Fibroblast of lung (primary cell): ENCODE measurements around the gene LAMA4. TPM values are rescaled to one million over a fixed set of nuclear protein-coding genes. Genes with fewer than 3 reads are reported as not detected.

Experiments used
- DNase-seq, 2 donors: peaks; one replicate each; pipeline versions ENCODE4 v3.0.0 to v3.0.0-alpha.2; 2010; ENCODE audit warnings: low read depth in 2 of 2
- H2AFZ ChIP-seq: 2 replicates; pipeline ENCODE4 v1.5.1; 2012; ENCODE audit warnings: low read length, control low read depth, inconsistent platforms
- H3K27ac ChIP-seq: 2 replicates; pipeline ENCODE4 v1.5.1; 2011; ENCODE audit warnings: low read length, control low read depth; ENCODE audit not compliant: insufficient read depth
- H3K27me3 ChIP-seq: 2 replicates; pipeline ENCODE4 v1.5.1; 2011; ENCODE audit warnings: mild to moderate bottlenecking, low read length; ENCODE audit not compliant: control insufficient read depth, insufficient read depth
- H3K36me3 ChIP-seq: 2 replicates; pipeline ENCODE4 v1.5.1; 2011; ENCODE audit warnings: low read length; ENCODE audit not compliant: control insufficient read depth, insufficient read depth
- H3K4me1 ChIP-seq: 2 replicates; pipeline ENCODE4 v1.5.1; 2011; ENCODE audit warnings: low read length; ENCODE audit not compliant: control insufficient read depth, insufficient read depth; ENCODE audit errors: extremely low read depth
- H3K4me2 ChIP-seq: 2 replicates; pipeline ENCODE4 v1.5.1; 2011; ENCODE audit warnings: low read length, control low read depth; ENCODE audit not compliant: insufficient read depth; ENCODE audit errors: extremely low read depth
- H3K4me3 ChIP-seq, 4 experiments: fragments of 200-600 bp in 1 of 4; sonication (generic) in 1 of 4; replicated peaks in 1 of 4; 2 replicates each; pipeline ENCODE4 v1.5.1; 2011 to 2016; ENCODE audit warnings: low read length in 4 of 4, low read depth in 3 of 4, mild to moderate bottlenecking in 3 of 4, control low read depth in 2 of 4, inconsistent platforms in 1 of 4, mixed read lengths in 1 of 4; ENCODE audit not compliant: insufficient read depth in 1 of 4; ENCODE audit errors: control extremely low read depth in 1 of 4
- H3K79me2 ChIP-seq: 2 replicates; pipeline ENCODE4 v1.5.1; 2012; ENCODE audit warnings: mild to moderate bottlenecking, low read length, inconsistent platforms; ENCODE audit not compliant: control insufficient read depth, insufficient read depth
- H3K9ac ChIP-seq: 2 replicates; pipeline ENCODE4 v1.5.1; 2011; ENCODE audit warnings: mild to moderate bottlenecking, low read length, control low read depth; ENCODE audit not compliant: insufficient read depth
- H3K9me3 ChIP-seq: 2 replicates; pipeline ENCODE4 v1.5.1; 2012; ENCODE audit warnings: low read depth, low read length; ENCODE audit not compliant: control insufficient read depth, insufficient read depth
- H4K20me1 ChIP-seq: 2 replicates; pipeline ENCODE4 v1.5.1; 2011; ENCODE audit warnings: low read length; ENCODE audit not compliant: control insufficient read depth, insufficient read depth; ENCODE audit errors: extremely low read depth
- CTCF ChIP-seq, 2 donors: IDR thresholded peaks in 1 of 2; conservative IDR thresholded peaks in 1 of 2; 1 replicate in 1 of 2; 2 replicates in 1 of 2; pipeline ENCODE4 v1.5.1; 2011 to 2012; ENCODE audit warnings: low read length in 2 of 2, control low read depth in 1 of 2, inconsistent platforms in 1 of 2, low read depth in 1 of 2, mild to moderate bottlenecking in 1 of 2
- EZH2 ChIP-seq: IDR thresholded peaks from 2 replicates; pipeline ENCODE4 v1.5.1; 2012; ENCODE audit warnings: low read length, control low read depth, mild to moderate bottlenecking; ENCODE audit errors: missing control alignments
- polyA plus RNA-seq, 2 donors: library from polyadenylated mRNA; depleted of rRNA in 1 of 2; stranded (reverse) in 1 of 2; unstranded in 1 of 2; fragments of >200 nt; gene quantifications; 2 replicates each; pipeline ENCODE4 v1.2.1, GENCODE V29; 2011 to 2012; ENCODE audit warnings: missing spikeins in 1 of 2
- total RNA-seq: library from RNA; depleted of rRNA; stranded (reverse); fragments of >200 nt; gene quantifications from 2 replicates; pipeline ENCODE4 v1.2.1, GENCODE V29; 2014

The LAMA4 gene
- total and polyA plus RNA-seq, 2 donors (not counting 1 experiment from before 2014, with no cell fraction given): 636 to 662 TPM

GRCh38 chr6:112215488-112216284 is 38.7 kb downstream of the LAMA4 start:
- peaks cover 9% of the 10 kb centered on the region for H3K36me3 ChIP-seq
- no peaks in the 10 kb centered on the region for H4K20me1 ChIP-seq
- peaks cover 30% of the 10 kb centered on the region for H3K79me2 ChIP-seq
- no peaks in the 10 kb centered on the region for H3K9me3 ChIP-seq
- H3K4me2 ChIP-seq: no peak overlapping the region
- no peak overlapping the region for H3K27ac ChIP-seq
- H3K9ac ChIP-seq: no peak overlapping the region
- no peak for TF ChIP-seq EZH2
- TF ChIP-seq CTCF (conservative IDR thresholded peaks at IDR 0.05 in 1 of 2, IDR thresholded peaks at IDR 0.05 in 1 of 2; ENCODE audit: low read depth in 1 of 2, low read length in 2 of 2): no peak
- H3K4me1 ChIP-seq: peaks cover 38% of the 10 kb centered on the region
- no peak overlapping the region for H3K4me3 ChIP-seq
- no peak for DNase-seq
- H3K27me3 ChIP-seq: no peaks in the 10 kb centered on the region
- no peak overlapping the region for H2AFZ ChIP-seq

- Histone ChIP-seq H2AFZ (no peak overlapping the region), H3K27me3 (no peaks in the 10 kb centered on the region), H3K27ac (no peak overlapping the region), H3K9me3 (no peaks in the 10 kb centered on the region), H3K36me3 (peaks cover 12% of the 10 kb centered on the region), H3K4me3 (no peak overlapping the region), H3K9ac (no peak overlapping the region), H3K4me1 (peaks cover 35% of the 10 kb centered on the region), H3K79me2 (peaks cover 23% of the 10 kb centered on the region), H4K20me1 (no peaks in the 10 kb centered on the region), H3K4me2 (no peak overlapping the region)
- no peak for DNase-seq
- no peak for TF ChIP-seq CTCF (conservative IDR thresholded peaks at IDR 0.05 in 1 of 2, IDR thresholded peaks at IDR 0.05 in 1 of 2; ENCODE audit: low read depth in 1 of 2, low read length in 2 of 2)
These were observed 39.6 kb downstream of the LAMA4 start for GRCh38 chr6:112214739-112215269.

DNA sequence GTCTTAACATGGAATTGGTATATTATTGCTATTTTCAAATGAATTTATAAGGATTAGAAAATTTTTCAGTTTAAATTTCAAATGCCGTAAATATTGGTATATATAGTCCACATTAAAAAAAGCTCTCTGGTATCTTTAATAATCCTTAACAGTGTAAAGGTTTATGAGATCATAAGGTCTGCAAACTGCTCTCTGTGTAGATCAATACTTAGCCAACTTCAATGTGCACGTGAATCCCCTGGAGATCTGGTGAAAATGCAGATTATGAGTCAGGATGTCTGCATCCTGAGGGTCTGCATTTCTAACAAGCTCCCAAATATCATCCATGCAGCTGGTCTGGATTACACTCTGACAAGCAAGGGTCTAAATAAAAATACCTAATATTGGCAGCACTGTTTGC is 43.5 kb downstream of the LAMA4 start:
- no peak for DNase-seq
- no peaks in the 10 kb centered on the region for H3K9me3 ChIP-seq
- no peaks in the 10 kb centered on the region for H3K27me3 ChIP-seq
- no peak overlapping the region for H3K4me2 ChIP-seq
- no peaks in the 10 kb centered on the region for H4K20me1 ChIP-seq
- no peak overlapping the region for H3K9ac ChIP-seq
- H3K4me3 ChIP-seq: no peak overlapping the region
- H2AFZ ChIP-seq: no peak overlapping the region
- no peak overlapping the region for H3K27ac ChIP-seq
- H3K79me2 ChIP-seq: peaks cover 3% of the 10 kb centered on the region
- H3K36me3 ChIP-seq: peaks cover 15% of the 10 kb centered on the region
- TF ChIP-seq EZH2 (no peak), CTCF (conservative IDR thresholded peaks at IDR 0.05 in 1 of 2, IDR thresholded peaks at IDR 0.05 in 1 of 2; ENCODE audit: low read depth in 1 of 2, low read length in 2 of 2) (no peak)
- peaks cover 12% of the 10 kb centered on the region for H3K4me1 ChIP-seq
